Right ventricle myocardium inferior (tissue), 1 donor: ENCODE measurements around the gene PSIP1. TPM values are rescaled to one million over a fixed set of nuclear protein-coding genes. Genes with fewer than 3 reads are reported as not detected.
A peak's percentile ranks its signal among the peaks of the same experiment; 100 is the strongest.
"Not testable (repeated sequence)": the region's sequence is repeated elsewhere in the genome, so short reads cannot be mapped to it uniquely, and the experiment has no call there.

Experiments
- ATAC-seq: fragments of 200-7000 bp; cut with Tn5 transposase; one replicate; pipeline ENCODE4 v1.9.1; 2020; ENCODE audit warnings: mild to moderate bottlenecking, moderate library complexity
- DNase-seq: peaks from one replicate; pipeline ENCODE4 v3.0.0; 2021; ENCODE audit errors: missing footprints
- intact Hi-C: fragments of 100-400 bp; cut with DNase I; formaldehyde crosslinking; loops from one replicate; pipeline ENCODE4 v1.11.0; 2022
- total RNA-seq: library from RNA; stranded (reverse); fragmentation: NEBNext Ultra II Directional; extraction: Animal tissue kit (Norgen Biotek cat#: 25700); gene quantifications from one replicate; pipeline ENCODE4 v1.2.1, GENCODE V29; 2021
- donor health status: DM: no; HTN: yes; CAD: no; lungs with severe emphysema.

Gene PSIP1
- total RNA-seq, 1 donor from 2014 or later, result 21.1 TPM

GRCh38 chr9:15453956-15454355 is 56.8 kb downstream of the PSIP1 start:
- intact Hi-C loops, result no loop called here
- no peak for ATAC-seq
- no peak for DNase-seq

DNA sequence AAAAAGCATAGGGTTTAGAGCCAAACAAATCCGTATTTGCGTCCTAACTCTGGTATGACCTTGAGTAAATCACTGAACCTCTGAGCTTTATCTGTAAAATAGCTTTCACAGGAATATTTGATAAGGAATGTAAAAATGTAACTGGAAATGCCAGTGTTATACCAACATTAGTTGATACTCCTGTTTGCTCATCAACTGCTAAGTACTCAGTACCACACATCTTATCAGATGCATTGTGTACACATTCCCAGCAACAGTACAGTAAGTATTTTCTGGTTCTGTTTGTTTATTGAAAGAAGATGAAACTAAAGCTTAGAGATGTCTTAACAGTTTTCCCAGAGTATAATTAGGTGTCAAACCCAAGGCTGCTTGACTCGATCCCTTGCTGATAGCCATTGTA is 66.6 kb downstream of the PSIP1 start:
- no peak for DNase-seq
- intact Hi-C loops, result no loop called here
- ATAC-seq, result no peak

GRCh38 chr9:15442264-15442663 is 68.5 kb downstream of the PSIP1 start:
- intact Hi-C loops, ATAC-seq, DNase-seq: not testable (repeated sequence)

- intact Hi-C loops, DNase-seq, ATAC-seq: not testable (repeated sequence)
Observed at GRCh38 chr9:15441841-15442240, 68.9 kb downstream of the PSIP1 start.

DNA sequence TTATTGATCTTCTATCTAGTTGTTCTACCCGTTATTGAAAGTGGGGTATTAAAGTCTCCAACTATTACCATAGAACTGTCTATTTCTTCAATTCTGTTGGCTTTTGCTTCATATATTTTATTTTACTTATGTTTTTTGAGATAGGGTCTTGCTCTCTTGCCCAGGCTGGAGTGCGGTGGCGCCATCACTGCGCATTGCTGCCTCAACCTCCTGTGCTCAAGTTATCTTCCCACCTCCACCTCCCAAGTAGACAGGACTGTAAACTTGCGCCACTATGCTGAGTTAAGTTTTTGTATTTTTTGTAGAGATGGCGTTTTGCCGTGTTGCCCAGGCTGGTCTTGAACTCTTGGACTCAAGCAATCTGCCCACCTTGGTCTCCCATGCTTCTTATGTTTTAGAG is 71.9 kb downstream of the PSIP1 start:
- intact Hi-C loops, result no loop called here
- DNase-seq (no peak), ATAC-seq (no peak)

- intact Hi-C loops, result no loop called here
- DNase-seq, result no peak
- no peak for ATAC-seq
Observed at GRCh38 chr9:15433661-15434060, 77.1 kb downstream of the PSIP1 start.

GRCh38 chr9:15433191-15433590 is 77.6 kb downstream of the PSIP1 start:
- ATAC-seq (no peak), DNase-seq (no peak)
- intact Hi-C loops, result no loop called here

DNA sequence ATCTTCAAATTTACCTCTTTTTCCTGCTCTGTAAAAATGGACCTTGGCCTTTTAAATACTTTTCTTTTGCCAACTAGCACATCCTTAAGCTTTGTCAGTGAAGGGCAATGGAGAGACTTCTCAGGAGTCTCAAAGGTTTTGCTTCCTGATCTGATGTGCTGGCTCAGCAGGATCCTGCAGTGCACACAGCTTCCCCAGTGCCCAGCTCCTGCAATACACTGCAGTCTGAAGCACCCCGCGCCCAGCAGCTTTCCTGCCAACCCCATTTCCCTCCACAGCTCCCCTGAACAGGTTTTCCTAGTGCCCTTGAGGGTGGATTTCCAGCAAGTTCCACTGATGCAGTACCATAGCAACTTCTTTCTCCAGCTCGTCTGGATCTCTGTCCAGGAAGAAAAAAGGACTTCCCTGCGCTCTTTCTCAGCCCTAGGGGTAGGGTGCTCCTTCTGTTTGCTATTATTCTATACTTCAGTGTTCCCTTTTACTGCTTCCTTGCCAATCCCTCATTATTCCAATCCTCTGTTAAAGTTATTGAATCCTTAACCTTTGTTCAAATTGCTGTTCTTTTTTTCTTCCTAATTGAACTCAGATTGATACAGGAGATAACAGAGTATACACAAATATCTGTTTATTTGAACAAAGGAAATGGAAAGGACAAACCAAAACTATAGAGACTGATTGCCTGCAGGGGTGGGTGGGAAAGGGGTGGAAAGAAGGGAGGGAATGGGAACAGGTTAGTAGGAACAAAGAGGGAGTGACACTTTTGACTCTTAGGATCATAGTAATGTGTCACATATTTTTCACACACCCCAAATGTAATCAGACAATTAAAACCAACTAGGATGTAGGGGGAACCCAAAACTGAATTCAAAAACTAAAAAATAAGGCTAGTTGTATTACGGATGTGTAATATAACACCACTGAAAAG is 79.6 kb downstream of the PSIP1 start:
- intact Hi-C loops, result no loop called here
- DNase-seq (peak; percentile 64), ATAC-seq (peak; percentile 52)

GRCh38 chr9:15427702-15428101 is 83.1 kb downstream of the PSIP1 start:
- ATAC-seq, DNase-seq, intact Hi-C loops: not testable (repeated sequence)

GRCh38 chr9:15426019-15426418 is 84.8 kb downstream of the PSIP1 start:
- intact Hi-C loops, result no loop called here
- ATAC-seq, result no peak
- DNase-seq, result no peak

DNA sequence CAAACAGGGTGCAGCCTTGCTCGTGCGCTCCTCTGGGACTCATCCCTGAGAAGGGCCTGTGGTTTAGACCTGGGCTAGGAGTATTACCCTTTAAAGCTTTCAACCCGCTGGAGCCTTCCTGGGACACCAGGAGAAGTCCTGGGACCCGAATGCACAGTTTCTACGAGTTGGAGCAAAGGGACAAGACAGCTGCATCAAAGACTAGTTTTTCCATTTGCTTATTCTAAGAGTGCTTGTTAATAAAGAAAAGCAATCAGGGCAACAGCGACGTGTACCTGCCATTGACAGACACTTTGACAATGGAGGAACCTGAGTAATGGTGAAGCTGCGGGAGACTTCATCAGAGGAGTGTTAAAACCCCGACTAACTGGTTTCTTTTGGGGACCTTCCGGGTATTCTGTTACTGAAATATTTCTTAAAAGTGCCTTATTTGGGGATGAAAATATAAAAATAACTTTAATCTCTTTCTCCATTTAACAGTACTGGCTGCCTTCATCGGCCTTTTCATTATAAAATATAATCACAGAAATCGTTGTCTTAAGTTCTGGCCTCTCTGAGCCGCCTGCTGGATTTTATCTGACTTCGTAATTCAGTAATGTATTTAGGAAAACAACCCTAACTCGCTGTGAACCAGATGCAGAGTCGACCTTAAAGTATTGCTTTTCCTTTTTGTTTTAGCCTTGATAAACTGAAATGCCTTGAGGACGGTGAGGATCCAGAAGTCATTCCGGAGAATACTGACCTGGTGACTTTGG is 87.4 kb downstream of the PSIP1 start:
- DNase-seq (no peak), ATAC-seq (no peak)
- intact Hi-C loops, result loop anchor here (2.0 to 5.0 kb wide), 4 partner anchors 89 to 211 kb away; partner anchors contain the start of genes CCDC171, PSIP1 and TTC39B

DNA sequence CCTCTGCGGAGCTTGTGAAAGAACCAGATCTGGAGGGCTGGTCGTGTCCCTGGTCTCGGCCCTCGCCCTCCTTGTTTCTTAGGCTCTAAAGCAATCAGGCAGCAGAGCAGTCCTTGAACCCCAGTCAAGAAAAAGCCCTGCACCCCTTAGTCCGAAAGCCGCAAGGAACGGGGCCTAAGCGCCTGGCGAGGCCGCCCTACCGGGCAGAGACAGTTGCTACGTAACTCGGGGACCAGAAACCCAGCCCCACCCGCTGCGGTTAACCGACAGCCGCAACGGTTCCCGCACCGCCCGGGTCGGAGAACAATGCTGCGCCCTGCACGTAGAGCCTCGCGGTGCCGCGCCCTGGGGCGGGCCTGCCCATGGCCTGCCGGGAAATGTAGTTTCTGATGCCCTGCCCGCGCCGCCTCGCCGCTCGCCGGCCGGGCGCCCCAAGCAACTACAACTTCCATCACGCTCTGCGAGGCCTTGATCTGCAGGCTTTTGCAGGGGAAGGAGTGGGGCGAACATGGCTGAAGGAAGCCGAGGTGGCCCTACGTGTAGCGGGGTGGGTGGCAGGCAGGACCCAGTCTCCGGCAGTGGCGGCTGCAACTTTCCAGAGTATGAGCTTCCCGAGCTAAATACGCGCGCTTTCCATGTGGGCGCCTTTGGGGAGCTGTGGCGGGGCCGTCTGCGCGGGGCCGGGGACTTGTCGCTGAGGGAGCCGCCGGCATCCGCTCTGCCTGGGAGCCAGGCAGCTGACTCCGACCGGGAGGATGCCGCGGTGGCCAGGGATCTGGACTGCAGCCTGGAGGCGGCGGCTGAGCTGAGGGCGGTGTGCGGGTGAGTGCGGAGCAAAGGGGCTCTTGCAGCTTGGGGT is 88.2 kb downstream of the PSIP1 start, which contains the start of gene SNAPC3:
Gene SNAPC3 (plus strand): TSS at position 505 of the 859 bp plus-strand sequence. CDS start 4 bp downstream, at position 509.
- ATAC-seq, result peak; percentile 100
- DNase-seq, result peak; percentile 97
- intact Hi-C loops, result loop anchor here (2.0 to 5.0 kb wide), 4 partner anchors 90 to 210 kb away; partner anchors contain the start of genes CCDC171, PSIP1 and TTC39B

GRCh38 chr9:15421990-15422371 is 88.8 kb downstream of the PSIP1 start:
- intact Hi-C loops, result loop anchor here (2.0 to 5.0 kb wide), 4 partner anchors 90 to 210 kb away; partner anchors contain the start of genes CCDC171, PSIP1 and TTC39B
- ATAC-seq, result no peak
- no peak for DNase-seq

DNA sequence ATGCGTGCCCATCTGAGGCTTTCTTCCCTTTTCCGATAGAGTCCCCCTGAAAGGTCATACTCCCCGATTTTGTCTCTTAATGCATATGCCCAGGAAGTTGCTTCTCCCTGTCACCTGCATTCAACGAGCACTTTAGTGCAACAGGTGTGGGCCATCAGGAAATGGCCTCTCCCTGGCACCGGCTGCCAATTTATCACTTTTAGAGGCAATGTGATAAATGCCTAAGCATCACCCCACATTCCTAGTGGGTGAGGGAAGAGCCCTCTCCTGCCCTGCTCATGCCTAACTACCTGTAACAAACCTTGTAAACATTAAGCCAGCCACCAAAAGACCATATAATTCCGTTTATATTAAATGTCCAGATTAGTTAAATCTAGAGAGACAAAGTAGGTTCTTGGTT is 89.2 kb downstream of the PSIP1 start:
- ATAC-seq (no peak), DNase-seq (no peak)
- intact Hi-C loops, result loop anchor here (5.0 kb wide), 3 partner anchors 91 to 209 kb away; partner anchors contain the start of genes PSIP1 and TTC39B

DNA sequence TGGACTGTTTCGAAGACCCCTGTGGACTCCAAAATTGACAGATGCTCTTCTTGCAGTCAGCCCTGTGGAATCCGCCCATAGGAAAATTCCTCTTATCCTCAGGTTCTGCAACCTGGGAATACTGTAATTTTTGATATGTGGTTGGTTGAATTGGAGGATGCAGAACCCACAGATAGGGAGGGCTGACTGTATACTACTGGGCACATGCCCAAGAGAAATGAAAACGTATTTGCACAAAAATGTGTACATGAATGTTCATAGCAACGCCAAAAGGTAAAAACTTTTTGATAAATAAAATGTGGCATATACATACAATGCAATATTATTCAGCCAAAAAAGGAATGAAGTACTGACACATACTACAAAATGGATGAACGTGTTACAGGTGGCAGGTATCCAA is 90.0 kb downstream of the PSIP1 start:
- ATAC-seq, result no peak
- intact Hi-C loops, result loop anchor here (5.0 kb wide), 3 partner anchors 92 to 208 kb away; partner anchors contain the start of genes PSIP1 and TTC39B
- DNase-seq, result no peak

DNA sequence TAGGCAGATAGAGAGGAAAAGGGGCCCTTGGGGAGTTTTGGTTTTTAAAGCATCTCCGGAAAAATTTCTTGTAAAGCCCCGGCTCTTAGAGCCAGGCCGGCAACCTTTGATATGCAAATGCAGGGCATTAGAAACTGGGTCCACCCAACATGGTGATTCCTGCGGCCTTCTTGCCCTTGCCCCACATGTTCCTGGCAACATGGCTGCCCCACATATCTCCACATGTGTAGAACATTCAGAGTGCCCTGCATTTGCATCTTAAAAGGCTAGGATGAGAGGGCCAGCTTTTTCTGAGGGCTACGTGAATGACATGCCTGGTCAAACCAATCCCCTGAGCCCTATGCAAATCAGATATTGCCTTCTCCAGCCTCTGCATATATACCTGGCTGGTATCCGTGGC is 93.1 kb downstream of the PSIP1 start:
- no peak for ATAC-seq
- intact Hi-C loops, result no loop called here
- DNase-seq, result no peak

GRCh38 chr9:15416880-15417279 is 93.9 kb downstream of the PSIP1 start:
- no peak for DNase-seq
- ATAC-seq, result no peak
- intact Hi-C loops, result no loop called here
